Stimulated activated CD8-positive, alpha-beta memory T cell treated with anti-CD3 and anti-CD28 coated beads, Interleukin-2, amount 100 ng/mL, for 1 hour (primary cell): ENCODE results near the gene EIF4E.
"Not testable (repeated sequence)": the region's sequence is repeated elsewhere in the genome, so short reads cannot be mapped to it uniquely, and the experiment has no call there.

Experiments
- DNase-seq, 2 donors: peaks; one replicate each; pipeline ENCODE4 v3.0.0-alpha.2; 2020; ENCODE audit warnings: low read depth in 2 of 2

Gene EIF4E

GRCh38 chr4:98880884-98881283, 48.0 kb downstream of the EIF4E start:
- not testable (repeated sequence) for DNase-seq

DNA sequence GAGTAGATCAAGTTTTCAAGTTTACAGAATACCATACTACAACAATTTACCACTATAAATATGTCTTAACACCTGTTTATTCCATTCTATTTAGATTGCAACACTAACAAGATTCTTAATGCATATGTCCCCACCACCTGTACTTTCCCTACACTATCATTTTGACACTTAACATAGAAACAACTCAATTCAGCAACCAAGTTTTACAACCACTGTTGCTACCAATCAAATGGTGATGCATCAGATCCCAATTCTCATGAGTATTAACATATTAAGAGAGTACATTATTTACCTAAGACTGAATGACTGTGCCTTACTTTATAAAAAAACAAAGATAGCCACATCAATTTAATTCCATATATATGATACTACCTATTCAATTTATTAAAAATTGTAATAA, 49.4 kb downstream of the EIF4E start:
- no peak for DNase-seq

DNA sequence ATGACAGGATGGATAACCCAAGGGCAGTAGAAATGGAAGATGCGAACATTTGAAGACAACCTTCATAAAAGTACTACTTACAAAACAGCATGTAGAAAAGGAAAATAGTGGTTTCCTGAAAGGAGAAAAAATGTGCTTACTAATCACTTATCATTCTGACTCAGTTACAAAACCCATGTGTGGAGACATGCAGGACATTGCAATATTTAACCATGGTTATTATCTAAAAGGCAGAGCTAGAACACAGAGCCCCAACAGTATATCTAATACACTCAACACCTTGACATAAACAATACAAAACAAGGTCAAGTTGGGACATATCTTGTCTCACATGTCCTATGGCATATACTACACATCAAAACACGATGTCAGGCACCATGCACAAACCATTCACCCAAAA, 55.9 kb downstream of the EIF4E start:
- no peak for DNase-seq

DNA sequence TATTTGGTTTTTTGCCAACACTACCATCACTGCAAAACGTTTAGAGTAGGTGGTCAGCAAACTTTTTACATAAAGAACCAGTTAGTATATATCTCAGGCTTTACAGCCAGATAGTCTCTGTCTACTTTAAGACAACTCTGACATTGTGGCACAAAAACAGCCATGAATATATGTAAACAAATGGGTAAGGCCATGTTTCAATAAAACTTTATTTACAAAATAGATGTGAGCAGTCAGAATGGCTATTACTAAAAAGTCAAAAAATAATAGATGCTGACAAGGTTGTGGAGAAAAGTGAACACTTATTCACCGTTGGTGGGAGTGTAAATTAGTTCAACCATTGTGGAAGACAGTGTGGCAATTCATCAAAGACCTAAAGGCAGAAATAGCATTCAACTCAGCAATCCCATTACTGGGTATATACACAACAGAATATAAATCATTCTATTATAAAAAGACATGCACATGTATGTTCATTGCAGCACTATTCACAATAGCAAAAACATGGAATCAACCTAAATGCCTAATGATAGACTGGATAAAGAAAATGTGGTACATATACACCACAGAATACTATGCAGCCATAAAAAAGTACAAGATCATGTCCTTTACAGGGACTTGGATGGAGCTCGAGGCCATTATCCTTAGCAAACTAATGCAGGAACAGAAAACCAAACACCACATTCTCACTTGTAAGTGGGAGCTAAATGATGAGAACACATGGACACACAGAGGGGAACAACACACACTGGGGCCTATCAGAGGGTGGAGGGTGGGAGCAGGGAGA, 56.6 kb downstream of the EIF4E start:
- DNase-seq: not testable (repeated sequence)

- DNase-seq: no peak
Observed at GRCh38 chr4:98867648-98868047, 61.3 kb downstream of the EIF4E start.

DNA sequence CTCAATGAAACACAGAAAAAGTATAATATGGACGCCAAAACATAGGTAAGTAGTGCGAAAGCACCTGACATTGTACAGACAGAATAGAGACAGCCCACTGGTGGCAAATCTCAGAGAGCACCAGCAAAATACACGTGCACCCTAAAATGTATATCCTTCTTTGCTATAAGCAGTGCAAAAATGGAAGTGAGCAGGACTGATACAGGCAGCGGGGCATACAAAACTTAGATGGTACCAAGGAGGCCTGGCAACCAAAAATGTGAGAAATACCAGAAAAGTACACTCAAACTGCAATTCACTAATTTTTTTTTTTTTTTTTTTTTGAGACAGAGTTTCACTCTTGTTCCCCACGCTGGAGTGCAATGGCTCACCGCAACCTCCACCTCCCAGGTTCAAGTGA, 63.9 kb downstream of the EIF4E start:
- DNase-seq: no peak

DNA sequence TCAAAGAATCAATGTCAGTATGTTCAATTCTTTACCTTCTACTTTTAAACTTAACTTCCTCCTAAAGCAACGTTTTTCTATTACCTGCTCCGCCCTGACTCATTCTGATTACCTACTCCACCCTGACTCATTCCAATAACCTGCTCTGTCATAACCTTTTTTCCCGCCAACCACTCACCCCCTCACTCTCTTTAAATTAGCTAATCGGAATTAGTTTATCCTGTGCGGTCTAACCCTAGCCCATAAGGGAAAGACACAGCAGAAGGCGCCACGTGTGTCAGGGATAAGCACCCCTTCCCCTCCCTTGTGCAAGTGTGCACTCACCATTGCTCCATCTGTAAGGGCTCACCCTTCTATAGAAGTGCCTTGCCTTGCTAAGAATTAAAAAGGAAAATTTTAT, 64.4 kb downstream of the EIF4E start:
- no peak for DNase-seq

GRCh38 chr4:98862371-98862770, 66.6 kb downstream of the EIF4E start:
- no peak for DNase-seq

DNA sequence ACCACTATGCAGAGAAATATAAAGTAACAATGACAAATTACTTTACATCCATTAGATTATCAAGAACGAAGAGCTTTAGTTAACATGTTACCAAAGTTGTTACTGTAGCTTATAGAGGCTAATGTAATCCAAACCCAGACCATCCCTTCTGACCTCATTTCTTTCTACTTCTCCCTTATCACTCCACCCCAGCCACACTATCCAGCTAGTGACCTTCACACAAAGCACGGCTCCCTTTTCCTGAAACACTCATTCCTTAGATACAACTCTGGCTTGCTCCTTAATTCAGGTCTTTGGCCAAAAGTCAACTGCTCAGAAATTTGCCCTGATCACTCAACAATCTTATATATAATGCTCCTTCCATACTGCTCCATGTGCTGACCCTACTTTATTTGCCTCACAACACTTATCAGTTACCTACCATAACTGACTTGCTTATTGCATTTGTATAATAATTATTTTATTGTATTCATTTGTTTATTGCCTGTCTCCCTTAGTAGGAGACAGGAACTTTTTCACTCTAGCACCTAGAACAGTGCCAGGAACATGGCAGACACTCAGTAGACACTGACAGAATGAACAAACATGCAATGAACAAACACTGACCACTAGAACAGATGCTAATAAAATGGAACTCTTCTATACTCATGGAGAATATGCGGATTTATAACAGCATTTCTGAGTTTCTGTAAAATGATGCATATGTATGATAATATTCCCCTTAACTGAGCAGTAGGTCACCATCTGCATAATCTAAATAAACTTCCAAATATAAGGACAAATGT, 67.6 kb downstream of the EIF4E start:
- DNase-seq: no peak

DNA sequence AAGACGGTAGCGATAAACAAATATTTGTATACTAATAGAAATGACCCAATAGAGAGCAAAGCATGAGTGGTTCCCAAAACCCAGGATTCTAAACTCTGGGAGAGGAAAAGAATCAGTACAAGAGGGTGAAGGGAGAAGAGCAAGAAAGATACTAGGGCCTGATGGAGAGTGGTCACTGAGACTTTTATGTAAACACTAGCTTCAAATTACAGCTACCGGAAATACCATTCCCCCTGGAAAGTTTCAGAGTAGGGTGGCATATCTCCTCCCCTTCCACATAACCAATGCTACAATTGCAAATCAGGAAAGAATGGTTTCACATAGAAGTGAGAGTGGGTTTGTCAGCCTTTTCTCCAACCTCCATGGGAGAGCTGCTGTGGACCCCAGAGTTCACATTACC, 77.1 kb downstream of the EIF4E start:
- DNase-seq: no peak

DNA sequence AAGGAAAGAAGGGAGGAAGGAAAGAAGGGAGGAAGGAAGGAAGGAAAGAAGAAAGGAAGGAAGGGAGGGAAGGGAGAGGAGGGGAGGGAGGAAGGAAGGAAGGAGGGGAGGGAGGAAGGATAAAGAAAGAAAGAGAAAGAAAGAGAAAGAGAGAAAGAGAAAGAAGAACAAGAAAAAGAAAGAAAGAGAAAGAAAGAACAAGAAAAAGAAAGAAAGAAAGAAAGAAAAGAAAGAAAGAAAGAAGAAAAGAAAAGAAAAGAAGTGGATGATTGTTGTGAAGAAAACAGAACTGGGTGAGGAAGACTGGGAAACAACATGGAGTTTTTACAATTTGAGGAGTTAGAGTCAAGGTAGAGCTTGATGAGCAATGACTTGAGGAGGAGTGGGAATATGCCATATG, 78.0 kb downstream of the EIF4E start:
- DNase-seq: no peak

GRCh38 chr4:98848448-98848847, 80.5 kb downstream of the EIF4E start:
- DNase-seq: no peak

DNA sequence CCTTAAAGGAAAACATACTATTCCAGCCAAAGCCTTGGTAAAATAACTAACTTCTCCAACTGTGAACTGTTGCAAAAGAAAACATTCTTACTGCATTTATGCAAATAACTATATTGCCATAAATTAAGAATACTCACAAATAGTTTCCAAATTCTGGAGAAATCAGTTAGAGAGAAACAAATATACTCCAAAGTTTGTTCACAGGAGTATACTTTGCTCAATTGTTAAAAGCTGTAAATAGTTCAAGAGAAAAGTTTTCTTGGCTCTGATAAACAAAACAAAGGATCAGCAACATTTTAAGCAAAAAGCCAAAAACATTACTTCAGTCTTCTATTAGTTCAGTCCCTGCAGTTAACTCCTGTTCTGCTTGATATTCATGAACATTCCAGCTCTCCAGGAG, 83.0 kb downstream of the EIF4E start:
- no peak for DNase-seq

DNA sequence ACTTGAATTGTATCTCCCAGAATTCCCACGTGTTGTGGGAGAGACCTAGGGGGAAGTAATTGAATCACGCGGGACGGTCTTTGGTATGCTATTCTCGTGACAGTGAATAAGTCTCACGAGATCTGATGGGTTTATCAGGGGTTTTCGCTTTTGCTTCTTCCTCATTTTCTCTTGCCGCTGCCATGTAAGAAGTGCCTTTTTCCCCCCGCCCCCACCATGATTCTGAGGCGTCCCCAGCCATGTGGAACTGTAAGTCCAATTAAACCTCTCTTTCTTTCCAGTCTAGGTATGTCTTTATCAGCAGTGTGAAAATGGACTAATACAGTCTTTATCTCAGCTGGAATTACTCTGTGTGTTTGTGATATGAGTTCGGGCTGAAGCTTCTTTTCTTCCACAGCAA, 86.0 kb downstream of the EIF4E start:
- DNase-seq: not testable (repeated sequence)

DNA sequence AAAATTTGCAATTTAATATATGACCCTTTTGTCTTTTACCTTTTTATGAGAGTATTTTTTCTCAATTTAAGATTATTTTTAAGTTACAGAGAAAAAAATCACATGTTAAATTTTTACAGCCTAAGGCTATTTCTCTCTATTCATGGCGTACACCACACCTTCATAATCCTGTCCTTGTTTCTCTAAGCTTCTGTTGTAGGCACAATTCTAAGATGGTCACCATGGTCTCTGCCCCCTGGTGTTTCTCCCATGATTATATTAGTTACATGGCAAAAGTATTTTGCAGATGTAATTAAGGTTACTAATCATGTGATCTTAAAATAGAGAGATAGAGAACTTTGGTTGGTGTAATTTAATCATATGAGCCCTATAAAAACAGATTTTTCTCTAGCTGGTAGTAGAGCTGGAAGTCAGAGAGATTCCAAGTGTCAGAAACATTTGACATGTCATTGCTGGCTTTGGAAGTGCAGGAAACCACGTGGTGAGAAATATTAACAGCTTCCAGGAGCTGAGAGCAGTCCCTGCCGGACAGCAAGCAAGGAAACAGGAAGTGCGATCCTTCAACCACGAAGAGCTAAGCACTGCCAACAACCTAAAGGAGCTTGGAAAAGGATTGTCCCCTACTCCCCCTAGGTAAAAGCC, 89.8 kb downstream of the EIF4E start:
- DNase-seq: no peak

GRCh38 chr4:98838531-98838930, 90.4 kb downstream of the EIF4E start:
- DNase-seq: no peak

DNA sequence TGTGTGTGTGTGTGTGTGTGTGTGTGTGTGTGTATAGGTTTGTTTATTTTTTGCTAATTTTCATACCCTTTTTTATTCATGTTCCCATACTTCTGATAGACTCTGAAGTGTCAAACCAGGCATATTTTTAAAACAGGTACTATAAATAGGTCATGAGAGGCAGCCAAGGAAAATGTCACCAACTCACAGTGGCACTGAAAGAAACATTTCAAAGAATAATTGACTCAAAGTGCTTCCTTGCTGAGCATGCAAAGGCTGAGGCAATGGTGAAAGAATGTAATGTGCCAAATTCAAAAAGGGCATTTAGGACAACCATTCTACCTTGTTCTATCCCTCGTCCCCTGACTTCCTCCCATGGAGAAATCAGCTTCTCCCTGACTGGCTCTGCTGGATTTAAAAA, 95.5 kb downstream of the EIF4E start:
- DNase-seq: no peak

DNA sequence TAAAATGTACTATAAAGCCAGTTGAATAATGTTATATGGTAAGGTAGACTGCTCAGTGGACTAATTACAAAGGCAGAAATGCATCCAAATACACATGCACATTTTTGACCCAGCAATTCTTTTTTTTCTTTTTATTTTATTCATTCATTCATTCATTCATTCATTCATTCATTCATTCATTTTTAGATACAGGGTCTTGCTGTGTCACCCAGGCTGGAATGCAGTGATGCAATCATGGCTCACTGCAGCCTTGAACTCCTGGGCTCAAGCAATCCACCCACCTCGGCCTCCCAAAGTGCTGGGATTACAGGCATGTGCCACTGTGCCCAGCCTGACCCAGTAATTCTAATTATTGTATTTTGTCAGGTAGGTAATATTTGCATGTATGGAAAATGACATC, 97.9 kb downstream of the EIF4E start:
- DNase-seq: not testable (repeated sequence)
